Stomach smooth muscle (tissue), 2 donors: ENCODE data around the gene BST2.

ENCODE experiments used
- H3K27ac ChIP-seq: one replicate; pipeline ENCODE4 v1.7.0; 2013; ENCODE audit warnings: mild to moderate bottlenecking, low read length, inconsistent platforms
- H3K27me3 ChIP-seq, 2 donors: one replicate each; pipeline ENCODE4 v1.7.0; 2013; ENCODE audit warnings: low read length in 2 of 2; ENCODE audit not compliant: insufficient read depth in 2 of 2, control insufficient read depth in 1 of 2
- H3K36me3 ChIP-seq, 2 donors: one replicate each; pipeline ENCODE4 v1.7.0; 2013; ENCODE audit warnings: low read length in 2 of 2; ENCODE audit not compliant: control insufficient read depth in 2 of 2, insufficient read depth in 2 of 2
- H3K4me1 ChIP-seq: one replicate; pipeline ENCODE4 v1.7.0; 2013; ENCODE audit warnings: low read length; ENCODE audit not compliant: control insufficient read depth, insufficient read depth
- H3K4me3 ChIP-seq, 2 donors: one replicate each; pipeline ENCODE4 v1.7.0; 2013; ENCODE audit warnings: low read length in 2 of 2
- H3K9ac ChIP-seq, 2 donors: one replicate each; pipeline ENCODE4 v1.7.0; 2013; ENCODE audit warnings: low read length in 2 of 2, mild to moderate bottlenecking in 1 of 2
- H3K9me3 ChIP-seq, 2 donors: one replicate each; pipeline ENCODE4 v1.7.0; 2013; ENCODE audit warnings: low read length in 2 of 2; ENCODE audit not compliant: control insufficient read depth in 2 of 2
- donor health status: healthy.
- donor health status: Pancreatic carcinoma.

The BST2 gene, protein sequence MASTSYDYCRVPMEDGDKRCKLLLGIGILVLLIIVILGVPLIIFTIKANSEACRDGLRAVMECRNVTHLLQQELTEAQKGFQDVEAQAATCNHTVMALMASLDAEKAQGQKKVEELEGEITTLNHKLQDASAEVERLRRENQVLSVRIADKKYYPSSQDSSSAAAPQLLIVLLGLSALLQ

DNA sequence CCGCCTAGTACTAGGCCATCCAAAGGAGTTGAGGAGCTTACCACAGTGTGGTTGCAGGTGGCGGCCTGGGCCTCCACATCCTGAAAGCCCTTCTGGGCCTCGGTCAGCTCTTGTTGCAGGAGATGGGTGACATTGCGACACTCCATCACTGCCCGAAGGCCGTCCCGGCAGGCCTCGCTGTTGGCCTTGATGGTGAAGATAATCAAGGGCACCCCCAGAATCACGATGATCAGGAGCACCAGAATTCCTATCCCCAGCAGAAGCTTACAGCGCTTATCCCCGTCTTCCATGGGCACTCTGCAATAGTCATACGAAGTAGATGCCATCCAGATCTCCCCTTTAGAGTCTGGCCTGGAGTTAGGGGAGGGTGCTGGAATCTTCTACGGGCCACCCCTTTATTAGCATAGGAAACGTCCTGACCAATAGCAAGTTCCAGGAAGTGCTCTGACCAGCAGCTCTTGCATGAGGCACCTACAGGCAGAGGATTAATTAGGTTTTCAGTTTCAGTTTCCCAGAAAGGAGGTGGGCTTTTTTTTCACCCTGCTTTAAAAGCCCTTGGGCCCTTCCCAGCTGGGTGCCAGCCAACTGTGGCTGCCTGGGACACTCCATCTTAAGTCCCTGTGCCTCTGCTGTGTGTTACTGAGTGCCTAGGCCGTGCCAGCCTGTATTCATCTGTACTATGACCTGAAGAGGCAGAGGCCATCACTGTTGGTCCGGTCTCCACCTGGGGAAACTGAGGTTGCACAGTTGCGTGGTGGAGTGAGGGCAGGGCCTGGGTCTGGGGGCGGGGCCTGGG is at the start of gene BST2:
Gene BST2 (minus strand): TSS at position 381 of the 796 bp plus-strand sequence. CDS start 55 bp downstream, at position 326.
- H3K27ac ChIP-seq: peak within 1 kb of the TSS; percentile 53
- H3K27me3 ChIP-seq: no peaks in the 10 kb centered on the region
- no peaks in the 10 kb centered on the region for H3K36me3 ChIP-seq
- H3K9me3 ChIP-seq: no peaks in the 10 kb centered on the region
- peak within 1 kb of the TSS; percentile 46 to 69 for H3K4me3 ChIP-seq
- H3K9ac ChIP-seq: peak within 1 kb of the TSS; percentile 31 to 42
- H3K4me1 ChIP-seq: peaks cover 10% of the 10 kb centered on the region

DNA sequence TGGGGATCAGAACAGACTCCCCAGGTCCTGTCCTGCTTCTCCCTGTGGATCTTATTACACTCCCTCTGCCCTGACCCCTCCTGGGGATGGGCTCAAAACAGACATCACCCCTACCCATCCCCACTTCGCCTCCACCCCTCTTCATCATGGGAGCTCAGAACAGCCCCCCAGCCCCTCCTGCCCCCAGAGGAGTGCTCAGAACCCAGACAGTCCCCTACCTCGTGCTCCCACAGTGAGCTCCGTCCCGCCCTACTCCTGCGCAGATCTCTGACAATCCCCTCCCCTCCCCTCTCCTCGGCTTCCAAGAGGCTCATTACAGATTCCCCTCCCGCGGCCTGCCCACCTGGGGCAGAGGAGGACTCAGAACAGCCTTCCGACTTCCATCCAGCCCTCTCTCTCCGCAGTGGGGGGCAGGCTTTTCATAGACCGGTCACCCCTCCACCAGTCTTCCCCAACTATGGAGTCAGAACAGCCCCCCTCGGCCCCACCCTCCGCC is 49.2 kb upstream of the BST2 start:
- no peak overlapping the region for H3K9ac ChIP-seq
- no peak overlapping the region for H3K27ac ChIP-seq
- H3K36me3 ChIP-seq: no peaks in the 10 kb centered on the region
- H3K9me3 ChIP-seq: peaks cover 0 to 3% of the 10 kb centered on the region in 2 donors
- H3K27me3 ChIP-seq: peaks cover 18 to 28% of the 10 kb centered on the region in 2 donors
- H3K4me3 ChIP-seq: no peak overlapping the region
- peaks cover 2% of the 10 kb centered on the region for H3K4me1 ChIP-seq

DNA sequence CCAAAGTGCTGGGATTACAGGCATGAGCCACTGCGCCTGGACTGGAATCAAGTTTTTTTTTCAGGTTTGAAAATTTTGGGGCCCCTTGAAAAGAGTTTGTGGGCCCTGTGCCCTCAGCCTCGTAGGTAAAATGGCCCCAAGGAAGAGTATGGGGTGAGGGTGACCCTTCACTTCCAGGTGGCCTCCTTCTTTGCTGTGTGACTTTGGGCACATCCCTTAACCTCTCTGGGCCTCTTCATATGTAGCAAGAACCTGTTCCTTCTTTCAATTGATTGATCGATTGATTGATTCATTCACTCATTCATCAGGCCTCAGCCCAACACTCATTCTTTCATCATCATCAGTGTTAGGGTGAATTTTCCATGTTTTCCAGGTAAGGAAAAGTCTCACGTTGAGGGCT is 46.4 kb upstream of the BST2 start:
- Histone ChIP-seq H3K27ac (no peak overlapping the region), H3K4me1 (peaks cover 9% of the 10 kb centered on the region)

DNA sequence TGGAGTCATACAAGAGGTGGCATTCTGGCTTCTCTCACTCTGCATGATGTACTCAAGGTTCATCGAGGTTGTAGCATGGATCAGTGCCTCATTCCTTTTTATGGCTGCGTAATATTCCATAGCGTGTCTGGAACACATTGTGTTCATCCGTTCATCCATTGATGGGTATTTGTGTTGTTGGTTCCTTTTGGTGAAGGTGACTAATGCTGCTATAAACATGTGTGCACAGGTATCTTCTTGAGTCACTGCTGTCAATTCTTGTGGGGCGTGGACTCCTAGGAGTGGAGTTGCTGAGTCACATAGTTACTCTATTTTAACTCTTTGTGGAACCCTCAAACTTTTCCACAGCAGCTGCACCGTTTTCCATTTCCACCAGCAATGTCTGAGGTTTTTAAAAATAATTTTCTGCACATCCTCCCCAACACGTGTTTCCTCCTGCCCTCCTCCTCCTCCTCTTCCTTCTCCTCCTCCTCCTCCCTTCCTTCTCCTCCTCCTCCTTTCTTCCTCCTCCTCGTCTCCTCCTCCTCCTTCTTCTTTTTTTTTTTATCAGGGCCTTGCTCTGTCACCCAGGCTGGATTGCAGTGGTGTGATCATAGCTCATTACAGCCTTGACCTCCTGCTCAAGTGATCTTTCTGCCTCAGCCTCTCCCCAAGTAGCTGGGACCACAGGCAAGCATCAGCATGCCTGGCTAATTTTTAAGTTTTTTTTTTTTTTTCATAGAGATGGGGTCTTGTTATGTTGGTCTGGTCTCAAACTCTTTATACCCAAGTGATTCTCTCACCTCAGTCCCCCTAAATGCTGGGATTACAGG is 45.0 kb upstream of the BST2 start:
- Histone ChIP-seq H3K9me3 (peaks cover 0 to 3% of the 10 kb centered on the region in 2 donors), H3K27me3 (peaks cover 8 to 11% of the 10 kb centered on the region in 2 donors), H3K4me3 (no peak overlapping the region), H3K36me3 (no peaks in the 10 kb centered on the region), H3K4me1 (peaks cover 9% of the 10 kb centered on the region), H3K9ac (no peak overlapping the region), H3K27ac (no peak overlapping the region)

More for the DNA sequence above, 46.4 kb upstream of the BST2 start:
- H3K36me3 ChIP-seq: no peaks in the 10 kb centered on the region
- peaks cover 12 to 22% of the 10 kb centered on the region in 2 donors for H3K27me3 ChIP-seq
- H3K4me3 ChIP-seq: no peak overlapping the region
- peaks cover 0 to 3% of the 10 kb centered on the region in 2 donors for H3K9me3 ChIP-seq
- H3K9ac ChIP-seq: no peak overlapping the region

DNA sequence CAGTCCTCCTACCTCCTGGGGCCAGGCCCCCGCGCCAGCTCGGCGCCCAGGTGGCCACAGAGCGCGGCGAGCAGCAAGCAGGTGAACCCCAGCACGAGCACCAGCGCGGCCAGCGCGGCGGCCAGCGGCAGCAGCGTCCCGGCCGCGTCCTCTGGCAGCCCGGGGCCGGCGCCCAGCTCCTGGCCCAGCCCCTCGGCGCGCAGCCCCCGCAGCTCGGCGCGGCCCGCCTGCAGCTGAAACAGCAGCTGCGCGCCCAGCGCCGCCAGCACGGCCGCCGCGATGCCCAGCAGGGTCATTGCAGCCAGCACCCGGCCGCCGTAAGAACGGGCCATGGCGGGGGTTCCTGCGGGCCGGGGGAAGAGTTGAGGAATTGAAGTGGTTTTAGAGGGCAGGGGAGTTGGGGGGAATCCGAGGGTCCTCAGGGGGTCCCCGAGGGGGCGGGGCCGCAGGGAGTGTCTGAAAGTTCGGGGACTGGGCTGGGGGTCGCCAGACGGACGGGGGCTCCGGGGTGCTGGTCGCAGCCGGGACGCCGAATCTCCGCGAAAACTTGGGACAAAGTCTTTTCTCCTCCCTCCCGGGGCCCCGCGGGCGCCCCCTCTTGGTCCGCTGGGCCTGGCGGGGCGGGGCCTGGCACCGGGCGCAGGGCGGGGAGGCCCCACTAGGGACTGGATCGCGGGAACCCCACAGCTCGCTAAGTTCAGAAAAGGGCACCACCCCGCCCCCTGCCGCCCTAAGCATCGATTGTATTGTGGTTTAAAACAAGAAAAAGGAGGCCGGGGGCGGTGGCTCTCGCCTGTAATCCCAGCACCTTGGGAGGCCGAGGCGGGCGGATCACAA is 42.9 kb upstream of the BST2 start, which contains the start of gene TMEM221:
Gene TMEM221 (minus strand): TSS at position 538 of the 837 bp plus-strand sequence. CDS start 206 bp downstream, at position 332.
- H3K4me1 ChIP-seq: peaks cover 7% of the 10 kb centered on the region
- no peak within 1 kb of the TSS for H3K9ac ChIP-seq
- H3K36me3 ChIP-seq: no peaks in the 10 kb centered on the region
- H3K9me3 ChIP-seq: peaks cover 0 to 2% of the 10 kb centered on the region in 2 donors
- peak within 1 kb of the TSS; percentile 49 to 65 for H3K4me3 ChIP-seq
- peaks cover 0 to 2% of the 10 kb centered on the region in 2 donors for H3K27me3 ChIP-seq
- no peak within 1 kb of the TSS for H3K27ac ChIP-seq

DNA sequence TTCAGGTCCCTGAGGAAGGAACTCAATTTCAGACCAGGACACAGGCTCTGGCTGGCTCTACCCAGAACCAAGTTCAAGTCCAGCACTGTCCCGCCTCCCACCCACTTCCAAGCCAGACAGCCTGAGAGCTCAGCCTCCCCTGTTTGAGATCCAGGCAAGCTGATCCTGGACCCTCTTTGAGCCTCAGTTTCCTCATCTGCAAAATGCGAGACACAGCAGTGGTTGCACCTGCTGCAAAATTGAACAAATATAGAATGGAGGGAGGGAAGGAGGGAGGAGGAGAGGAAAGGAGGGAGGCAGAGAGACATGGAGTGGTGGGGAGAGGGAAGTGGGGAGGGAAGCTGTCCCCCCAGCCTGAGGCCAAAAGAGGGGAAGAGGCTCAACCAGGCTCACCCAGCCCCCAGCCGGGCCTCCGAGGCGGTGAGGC is 42.3 kb upstream of the BST2 start:
- no peak overlapping the region for H3K9ac ChIP-seq
- H3K36me3 ChIP-seq: no peaks in the 10 kb centered on the region
- no peak overlapping the region for H3K27ac ChIP-seq
- no peaks in the 10 kb centered on the region for H3K9me3 ChIP-seq
- no peaks in the 10 kb centered on the region for H3K27me3 ChIP-seq
- peak overlapping the region in 1 of 2 donors; percentile 65 for H3K4me3 ChIP-seq
- peaks cover 7% of the 10 kb centered on the region for H3K4me1 ChIP-seq

DNA sequence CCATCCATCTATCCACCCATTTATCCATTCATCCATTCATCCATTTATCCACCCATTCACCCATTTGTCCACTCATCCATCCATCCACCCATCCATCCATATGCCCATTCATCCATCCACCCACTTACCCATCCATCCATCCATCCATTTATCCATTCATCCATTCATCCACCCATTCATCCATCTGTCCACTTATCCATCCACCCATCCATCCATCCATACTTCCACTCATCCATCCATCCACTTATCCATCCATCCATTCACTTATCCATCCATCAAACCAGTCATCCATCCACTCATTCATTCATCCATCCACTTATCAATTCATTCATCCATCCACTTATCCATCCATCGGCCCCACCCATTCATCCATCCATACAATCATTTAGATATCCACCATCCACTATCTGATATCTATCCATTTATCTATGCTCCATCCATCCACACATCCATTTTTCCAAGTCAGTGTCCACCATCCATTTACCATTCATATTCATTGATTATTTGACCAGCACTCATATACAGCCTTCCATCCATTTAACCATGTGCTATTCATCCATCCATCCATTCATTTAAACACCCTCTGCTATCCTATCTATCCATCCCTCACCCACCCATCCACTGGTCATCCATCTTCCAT is 40.2 kb upstream of the BST2 start:
- Histone ChIP-seq H3K4me1 (peaks cover 7% of the 10 kb centered on the region), H3K9ac (no peak overlapping the region), H3K4me3 (no peak overlapping the region), H3K36me3 (no peaks in the 10 kb centered on the region), H3K27me3 (no peaks in the 10 kb centered on the region), H3K27ac (no peak overlapping the region), H3K9me3 (peaks cover 0 to 4% of the 10 kb centered on the region in 2 donors)

DNA sequence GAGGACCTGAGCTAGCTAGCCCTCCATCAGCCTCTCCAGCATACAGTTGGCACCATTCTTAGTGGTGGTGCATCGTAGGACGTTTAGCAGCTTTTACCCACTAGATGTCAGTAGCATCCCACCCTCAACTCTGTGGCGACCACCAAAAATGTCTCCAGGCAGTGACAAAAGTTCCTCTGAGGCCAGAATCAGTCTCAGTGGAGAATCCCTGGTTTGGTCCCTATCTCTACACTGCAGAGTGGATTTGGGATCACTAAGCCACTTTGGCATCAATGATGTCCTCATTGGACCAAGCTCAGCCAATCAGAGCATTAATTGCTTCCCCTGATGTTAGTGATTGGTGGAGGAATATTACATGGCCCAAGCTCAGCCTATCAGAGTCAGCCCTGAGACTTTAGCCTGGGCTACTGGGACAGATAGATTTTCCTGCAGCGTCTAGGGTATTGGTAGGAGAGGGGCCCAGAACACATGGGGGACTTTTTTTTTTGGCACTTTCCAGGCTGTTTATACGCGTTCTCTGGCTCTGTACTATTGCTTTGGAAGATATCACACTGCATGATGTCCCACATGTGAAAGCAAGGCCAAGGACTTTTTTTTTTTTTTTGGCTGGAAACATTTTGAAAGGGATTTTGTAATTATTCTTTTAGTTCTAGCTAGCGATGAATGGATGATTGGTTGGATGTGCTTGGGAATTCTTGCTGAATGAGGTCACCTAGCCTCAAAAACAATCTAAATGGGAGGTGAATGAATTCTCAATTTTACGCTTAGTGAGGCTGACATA is 36.0 kb upstream of the BST2 start:
- no peaks in the 10 kb centered on the region for H3K27me3 ChIP-seq
- peaks cover 0 to 4% of the 10 kb centered on the region in 2 donors for H3K9me3 ChIP-seq
- no peak overlapping the region for H3K9ac ChIP-seq
- no peak overlapping the region for H3K4me3 ChIP-seq
- no peaks in the 10 kb centered on the region for H3K4me1 ChIP-seq
- no peak overlapping the region for H3K27ac ChIP-seq
- H3K36me3 ChIP-seq: no peaks in the 10 kb centered on the region

DNA sequence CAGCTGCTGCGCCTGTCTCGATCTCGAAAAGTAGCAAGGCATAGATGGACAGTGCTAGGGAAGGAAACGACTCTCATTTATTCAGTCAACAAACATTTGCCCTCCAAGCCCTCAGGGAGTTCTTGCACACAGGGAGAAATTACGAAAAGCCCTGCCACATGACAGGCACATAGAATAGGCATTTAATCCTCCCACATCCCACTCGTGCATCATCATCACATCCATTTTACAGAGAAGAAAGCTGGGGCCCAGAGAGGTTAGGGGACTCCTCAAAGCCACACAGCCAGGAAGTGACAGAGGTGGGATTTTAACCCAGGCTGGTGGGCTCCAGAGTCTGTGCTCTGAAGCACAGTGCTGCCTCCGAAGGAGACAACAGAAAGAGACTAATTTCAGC is 31.4 kb upstream of the BST2 start:
- peaks cover 0 to 4% of the 10 kb centered on the region in 2 donors for H3K9me3 ChIP-seq
- H3K4me3 ChIP-seq: no peak overlapping the region
- H3K36me3 ChIP-seq: peaks cover 0 to 3% of the 10 kb centered on the region in 2 donors
- H3K27me3 ChIP-seq: no peaks in the 10 kb centered on the region
- no peak overlapping the region for H3K9ac ChIP-seq
- no peaks in the 10 kb centered on the region for H3K4me1 ChIP-seq
- no peak overlapping the region for H3K27ac ChIP-seq
